ENCODE data around the gene NMUR1. TPM values are rescaled to one million over a fixed set of nuclear protein-coding genes. Genes with fewer than 3 reads are reported as not detected.

Gene NMUR1
- total and polyA plus RNA-seq, 2 experiments from 2014 or later: 0.29 to 0.59 TPM

DNA sequence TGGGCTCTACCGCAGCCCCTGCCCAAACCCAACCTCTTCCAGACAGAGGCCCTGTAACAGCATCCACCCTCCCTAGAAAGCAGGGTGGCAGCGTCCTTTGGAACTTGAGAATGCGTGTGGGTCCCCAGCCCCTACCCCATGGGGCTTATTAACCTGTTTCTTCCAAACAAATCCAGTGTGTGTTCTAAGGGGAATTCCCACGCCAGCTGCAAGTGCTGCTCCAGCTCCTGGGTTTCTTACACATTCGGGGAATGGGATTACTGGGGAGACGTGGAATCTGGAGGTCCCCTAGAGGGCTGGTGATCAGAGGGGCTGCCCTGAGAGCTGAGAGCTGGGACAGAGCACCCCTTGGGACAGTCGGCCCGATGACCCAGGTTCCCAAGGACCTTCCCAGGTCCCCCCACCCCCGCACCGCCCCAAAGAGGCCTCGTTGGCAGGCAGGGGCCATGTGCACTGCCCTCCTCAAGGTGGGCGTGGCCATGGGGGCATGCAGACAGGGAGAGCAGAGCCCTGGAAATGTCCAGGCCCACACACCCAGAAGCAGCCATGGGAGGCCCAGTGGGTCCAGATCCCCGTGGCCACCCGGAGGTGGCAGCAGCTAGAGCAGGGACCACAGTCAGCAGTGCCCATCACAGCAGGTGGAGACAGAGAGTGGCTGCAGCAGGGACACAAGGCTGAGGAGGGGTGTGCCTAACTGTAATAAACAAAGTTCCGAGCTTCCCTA lies 43.6 kb upstream of the NMUR1 start:
- Mint-ChIP-seq H3K4me1 (peaks cover 61% of the 10 kb centered on the region), H3K27ac (peak overlapping the region; percentile 92), H3K4me3 (peak overlapping the region; percentile 18; the same call in 2 of the 3 replicates), H3K27me3 (ENCODE audit: insufficient read depth, low read depth, poor library complexity) (peaks cover 9% of the 10 kb centered on the region), H3K36me3 (ENCODE audit: low read depth) (peaks cover 6% of the 10 kb centered on the region), H3K9me3 (peaks cover 11% of the 10 kb centered on the region; the same call in 2 of the 3 replicates)
- no peak for TF ChIP-seq ZNF462 (CRISPR knock-in tag; IDR thresholded peaks at IDR 0.05)
- Histone ChIP-seq H3K4me2 (peak overlapping the region; percentile 73), H3K4me3 (peak overlapping the region; percentile 15; the same call in 1 of the 2 replicates), H2AFZ (peak overlapping the region; percentile 87), H4K20me1 (replicated peaks; ENCODE audit: insufficient read depth) (no peaks in the 10 kb centered on the region), H3K27ac (ENCODE audit: low read depth) (peak overlapping the region; percentile 85), H3F3A (replicated peaks; ENCODE audit: low read depth) (peaks cover 24% of the 10 kb centered on the region), H3K4me1 (ENCODE audit: insufficient read depth) (peaks cover 41% of the 10 kb centered on the region), H3K27me3 (ENCODE audit: insufficient read depth) (no peaks in the 10 kb centered on the region), H3K79me2 (replicated peaks; ENCODE audit: insufficient read depth) (no peaks in the 10 kb centered on the region), H3K9me2 (ENCODE audit: insufficient read depth) (no peaks in the 10 kb centered on the region), H3K36me3 (ENCODE audit: insufficient read depth) (no peaks in the 10 kb centered on the region)
- ATAC-seq (peak; percentile 40), DNase-seq (ENCODE audit: low spot score) (peak; percentile 54)

DNA sequence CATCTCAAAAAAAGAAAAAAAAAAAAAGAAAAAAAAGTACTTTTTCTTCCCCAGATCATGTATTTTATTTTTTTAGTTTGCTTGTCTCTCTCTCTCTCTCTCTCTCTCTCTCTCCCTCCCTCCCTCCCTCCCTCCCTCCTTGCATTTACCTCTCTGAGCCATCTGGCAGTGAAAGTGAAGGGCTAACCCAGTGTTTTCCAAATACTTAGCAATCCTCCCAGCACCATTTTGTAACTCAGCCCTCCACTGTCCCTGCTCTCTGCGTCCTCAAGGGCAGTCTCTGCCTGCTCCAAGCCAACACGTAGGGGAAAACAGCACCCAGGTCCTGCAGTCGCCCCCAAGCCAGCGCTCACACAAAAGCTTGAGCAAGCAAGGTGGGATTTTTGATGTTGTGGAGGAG lies 42.9 kb upstream of the NMUR1 start:
- Mint-ChIP-seq H3K4me1 (peaks cover 68% of the 10 kb centered on the region), H3K27me3 (ENCODE audit: insufficient read depth, low read depth, poor library complexity) (peaks cover 9% of the 10 kb centered on the region), H3K27ac (peak overlapping the region; percentile 92), H3K4me3 (no peak overlapping the region; the same call in 2 of the 3 replicates), H3K9me3 (peaks cover 6% of the 10 kb centered on the region; the same call in 1 of the 3 replicates), H3K36me3 (ENCODE audit: low read depth) (peaks cover 2% of the 10 kb centered on the region; the same call in 1 of the 3 replicates)
- Histone ChIP-seq H3K79me2 (replicated peaks; ENCODE audit: insufficient read depth) (no peaks in the 10 kb centered on the region), H3K4me3 (peak overlapping the region; percentile 15; the same call in 1 of the 2 replicates), H2AFZ (peak overlapping the region; percentile 87), H3K9me2 (ENCODE audit: insufficient read depth) (no peaks in the 10 kb centered on the region), H3F3A (replicated peaks; ENCODE audit: low read depth) (peaks cover 24% of the 10 kb centered on the region), H3K27ac (ENCODE audit: low read depth) (peak overlapping the region; percentile 85), H3K36me3 (ENCODE audit: insufficient read depth) (no peaks in the 10 kb centered on the region), H4K20me1 (replicated peaks; ENCODE audit: insufficient read depth) (no peaks in the 10 kb centered on the region), H3K27me3 (ENCODE audit: insufficient read depth) (no peaks in the 10 kb centered on the region), H3K4me1 (ENCODE audit: insufficient read depth) (peaks cover 49% of the 10 kb centered on the region), H3K4me2 (peak overlapping the region; percentile 73)
- ATAC-seq: peak; percentile 15
- DNase-seq (ENCODE audit: low spot score): peak; percentile 59
- TF ChIP-seq JUNB (IDR thresholded peaks at IDR 0.05; ENCODE audit: unreplicated experiment) (no peak), EZH2 (IDR thresholded peaks at IDR 0.05; ENCODE audit: low read depth, unreplicated experiment) (no peak), NANOG (IDR thresholded peaks at IDR 0.05; ENCODE audit: borderline replicate concordance) (no peak), ZNF462 (CRISPR knock-in tag; IDR thresholded peaks at IDR 0.05) (no peak), STAT1 (IDR thresholded peaks at IDR 0.05; ENCODE audit: unreplicated experiment) (no peak)
